HCT116 (cell line): Measurements from ENCODE around the gene HGS. TPM values are rescaled to one million over a fixed set of nuclear protein-coding genes. Genes with fewer than 3 reads are reported as not detected.

Experiments
- ATAC-seq: fragments of 200-7000 bp; cut with Tn5 transposase; 2 replicates; pipeline ENCODE4 v1.9.1; 2020; ENCODE audit warnings: mild to moderate bottlenecking, moderate library complexity
- BruUV-seq: library from RNA; stranded (reverse); fragments of 400-500 nt; replicated peaks from 2 replicates; lab custom pipeline; 2021; lab: Mats Ljungman, UMichigan
- CTCF ChIA-PET: fragments of 300-600 bp; sonication (Branson Sonifier 250); formaldehyde crosslinking; loops from one replicate; lab custom pipeline; 2021; ENCODE audit warnings: antibody characterized with exemption; lab: Charles Lee
- POLR2A ChIA-PET: fragments of 300-600, 350-600 bp; sonication (Branson Sonifier 250); formaldehyde crosslinking; loops from one replicate; lab custom pipeline; 2021; ENCODE audit warnings: antibody characterized with exemption; lab: Charles Lee
- RAD21 ChIA-PET, 2 experiments: fragments of 300-600 bp; sonication (Branson Sonifier 250); formaldehyde crosslinking; loops; one replicate each; lab custom pipeline; 2023; ENCODE audit warnings: low total read pairs in 2 of 2; ENCODE audit not compliant: uncharacterized antibody in 2 of 2, unreplicated experiment in 2 of 2, low non-redundant PET in 1 of 2; lab: Charles Lee
- DNase-seq: peaks from one replicate; pipeline ENCODE4 v3.0.0-alpha.2; 2010; ENCODE audit warnings: low read depth, low spot score
- H2AFZ ChIP-seq: fragments of 200-600 bp; shearing (Covaris generic), sonication (generic); 2 replicates; pipeline ENCODE4 v1.6.1; 2017; ENCODE audit warnings: low read depth, mixed run types, mixed read lengths, antibody characterized with exemption, low read length; ENCODE audit not compliant: poor library complexity, severe bottlenecking
- H3K27ac ChIP-seq: 2 replicates; pipeline ENCODE4 v1.5.1; 2012; ENCODE audit warnings: low read depth, low read length
- H3K27me3 ChIP-seq: fragments of 200-600 bp; sonication (generic); 2 replicates; pipeline ENCODE4 v1.6.1; 2016; ENCODE audit warnings: mixed run types, low read length, mixed read lengths; ENCODE audit not compliant: insufficient read depth
- H3K36me3 ChIP-seq, 2 experiments: fragments of 200-500 bp in 1 of 2; fragments of 200-600 bp in 1 of 2; sonication (Bioruptor generic) in 1 of 2; sonication (generic) in 1 of 2; 2 replicates each; pipeline versions ENCODE4 v1.5.1 to v1.6.1; 2014 to 2016; ENCODE audit warnings: low read length in 2 of 2, inconsistent platforms in 1 of 2, mixed read lengths in 1 of 2, mixed run types in 1 of 2; ENCODE audit not compliant: insufficient read depth in 2 of 2, control insufficient read depth in 1 of 2
- H3K4me1 ChIP-seq, 2 experiments: fragments of 200-600 bp in 1 of 2; sonication (generic) in 1 of 2; 2 replicates each; pipeline versions ENCODE4 v1.5.1 to v1.6.1; 2012 to 2017; ENCODE audit warnings: low read length in 2 of 2, inconsistent platforms in 1 of 2, mild to moderate bottlenecking in 1 of 2, mixed read lengths in 1 of 2, mixed run types in 1 of 2, moderate library complexity in 1 of 2; ENCODE audit not compliant: insufficient read depth in 2 of 2, control insufficient read depth in 1 of 2
- H3K4me2 ChIP-seq: fragments of 200-600 bp; sonication (generic); 2 replicates; pipeline ENCODE4 v1.6.1; 2017; ENCODE audit warnings: mixed run types, low read length, mixed read lengths
- H3K4me3 ChIP-seq, 2 experiments: fragments of 200-600 bp in 1 of 2; sonication (generic) in 1 of 2; replicated peaks in 1 of 2; 2 replicates each; pipeline ENCODE4 v1.5.1; 2011 to 2016; ENCODE audit warnings: low read length in 2 of 2, control low read depth in 1 of 2, low read depth in 1 of 2, mild to moderate bottlenecking in 1 of 2, mixed read lengths in 1 of 2, mixed run types in 1 of 2
- H3K79me2 ChIP-seq: fragments of 200-600 bp; sonication (generic); 2 replicates; pipeline ENCODE4 v1.6.1; 2017; ENCODE audit warnings: mild to moderate bottlenecking, mixed run types, low read length, moderate library complexity, mixed read lengths; ENCODE audit not compliant: insufficient read depth
- H3K9ac ChIP-seq: fragments of 200-600 bp; sonication (generic); 2 replicates; pipeline ENCODE4 v1.6.1; 2016; ENCODE audit warnings: low read length, mixed read lengths
- H3K9me2 ChIP-seq: fragments of 200-600 bp; sonication (generic), shearing (Covaris generic); 2 replicates; pipeline ENCODE4 v1.6.1; 2017; ENCODE audit warnings: mixed run types, mild to moderate bottlenecking, moderate library complexity; ENCODE audit not compliant: insufficient read depth
- H3K9me3 ChIP-seq, 2 experiments: fragments of 200-500 bp in 1 of 2; fragments of 200-600 bp in 1 of 2; sonication (Bioruptor generic) in 1 of 2; sonication (generic) in 1 of 2; 2 replicates each; pipeline ENCODE4 v1.6.1; 2014 to 2017; ENCODE audit warnings: low read length in 2 of 2, mixed read lengths in 2 of 2, inconsistent platforms in 1 of 2, low read depth in 1 of 2, mild to moderate bottlenecking in 1 of 2, mixed run types in 1 of 2, moderate library complexity in 1 of 2; ENCODE audit not compliant: control insufficient read depth in 1 of 2, insufficient read depth in 1 of 2
- H4K20me1 ChIP-seq: fragments of 200-600 bp; sonication (generic), shearing (Covaris generic); 2 replicates; pipeline ENCODE4 v1.6.1; 2017; ENCODE audit warnings: mixed run types, mild to moderate bottlenecking, moderate library complexity; ENCODE audit not compliant: insufficient read depth
- ATF3 ChIP-seq: IDR thresholded peaks from 2 replicates; pipeline ENCODE4 v1.6.1; 2012
- REST ChIP-seq: IDR thresholded peaks from 2 replicates; pipeline ENCODE4 v1.6.1; 2012; ENCODE audit warnings: low read depth
- intact Hi-C: fragments of 100-400 bp; cut with micrococcal nuclease; formaldehyde crosslinking; loops from 2 replicates; pipeline ENCODE4 v1.10.0; 2022
- total RNA-seq: library from RNA; stranded (reverse); gene quantifications from one replicate; pipeline ENCODE4 v1.2.1, GENCODE V29; 2021; ENCODE audit not compliant: unreplicated experiment
- TF ChIP-seq, protein P1 (sequence below), 3 experiments: fragments of 200-600 bp in 1 of 3; sonication (generic) in 1 of 3; IDR thresholded peaks in 2 of 3; conservative IDR thresholded peaks in 1 of 3; 2 replicates each; pipeline ENCODE4 v1.5.1; 2012 to 2017; ENCODE audit warnings: low read depth in 2 of 3, low read length in 2 of 3, antibody characterized with exemption in 1 of 3, borderline replicate concordance in 1 of 3, control low read depth in 1 of 3, mild to moderate bottlenecking in 1 of 3, mixed read lengths in 1 of 3, mixed run types in 1 of 3, moderate library complexity in 1 of 3; ENCODE audit not compliant: insufficient read depth in 1 of 3

The HGS gene
- total RNA-seq, 1 experiment from 2014 or later = 231 TPM

DNA sequence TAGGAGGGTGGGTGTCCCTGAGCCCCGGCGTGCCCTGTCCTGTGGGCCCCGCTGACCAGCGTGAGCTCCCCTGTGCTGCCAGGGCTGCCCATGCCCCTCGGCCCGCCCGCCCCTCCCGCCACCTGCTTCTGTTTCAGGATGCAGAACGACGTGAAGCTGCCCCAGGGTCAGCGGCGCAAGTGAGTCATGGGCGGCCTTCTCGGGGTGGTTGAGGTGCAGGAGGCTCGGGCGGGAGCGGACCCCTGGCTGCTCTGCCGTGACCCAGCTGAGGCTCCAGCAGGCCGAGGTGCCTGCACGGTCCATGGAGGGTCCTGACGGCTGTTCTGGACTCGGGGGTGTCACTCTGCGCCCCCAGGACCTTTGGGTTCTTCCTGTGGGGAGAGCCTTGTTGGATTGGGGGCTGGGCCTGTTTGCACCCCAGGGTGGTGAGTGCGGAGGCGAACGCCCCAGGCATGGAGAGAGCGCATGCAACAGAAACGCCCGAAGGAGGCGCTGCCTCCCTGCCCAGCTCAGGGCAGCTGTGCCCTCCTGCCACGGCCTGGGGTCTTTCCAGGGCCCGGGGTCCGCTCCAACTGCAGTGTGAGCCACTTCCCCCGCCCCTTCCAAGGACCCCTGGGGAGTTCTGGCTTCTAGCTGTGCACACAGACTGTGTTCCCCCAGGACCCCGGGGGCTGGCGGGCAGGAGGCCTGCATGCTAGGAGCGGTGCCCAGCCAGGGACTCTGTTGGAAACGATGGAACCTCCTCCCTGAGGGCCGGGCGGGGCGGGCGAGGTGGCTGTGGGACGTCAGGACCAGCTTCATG is 32.3 kb downstream of the HGS start:
- ATAC-seq = no peak
- H3K9ac ChIP-seq = no peak overlapping the region
- H3K4me1 ChIP-seq = peaks cover 19 to 27% of the 10 kb centered on the region in 2 experiments
- peaks cover 3 to 5% of the 10 kb centered on the region in 2 experiments; a peak in 3 of 4 replicates for H3K36me3 ChIP-seq
- intact Hi-C loops = no loop called here
- H3K27me3 ChIP-seq = no peaks in the 10 kb centered on the region
- DNase-seq = no peak
- BruUV-seq = no TSS peak
- no peaks in the 10 kb centered on the region for H3K9me3 ChIP-seq
- TF ChIP-seq ATF3 (no peak), REST (no peak)
- TF ChIP-seq, protein P1, sequence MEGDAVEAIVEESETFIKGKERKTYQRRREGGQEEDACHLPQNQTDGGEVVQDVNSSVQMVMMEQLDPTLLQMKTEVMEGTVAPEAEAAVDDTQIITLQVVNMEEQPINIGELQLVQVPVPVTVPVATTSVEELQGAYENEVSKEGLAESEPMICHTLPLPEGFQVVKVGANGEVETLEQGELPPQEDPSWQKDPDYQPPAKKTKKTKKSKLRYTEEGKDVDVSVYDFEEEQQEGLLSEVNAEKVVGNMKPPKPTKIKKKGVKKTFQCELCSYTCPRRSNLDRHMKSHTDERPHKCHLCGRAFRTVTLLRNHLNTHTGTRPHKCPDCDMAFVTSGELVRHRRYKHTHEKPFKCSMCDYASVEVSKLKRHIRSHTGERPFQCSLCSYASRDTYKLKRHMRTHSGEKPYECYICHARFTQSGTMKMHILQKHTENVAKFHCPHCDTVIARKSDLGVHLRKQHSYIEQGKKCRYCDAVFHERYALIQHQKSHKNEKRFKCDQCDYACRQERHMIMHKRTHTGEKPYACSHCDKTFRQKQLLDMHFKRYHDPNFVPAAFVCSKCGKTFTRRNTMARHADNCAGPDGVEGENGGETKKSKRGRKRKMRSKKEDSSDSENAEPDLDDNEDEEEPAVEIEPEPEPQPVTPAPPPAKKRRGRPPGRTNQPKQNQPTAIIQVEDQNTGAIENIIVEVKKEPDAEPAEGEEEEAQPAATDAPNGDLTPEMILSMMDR (IDR thresholded peaks at IDR 0.05 in 2 of 3, conservative IDR thresholded peaks at IDR 0.05 in 1 of 3; ENCODE audit: borderline replicate concordance in 1 of 3, insufficient read depth in 1 of 3, low read depth in 2 of 3, low read length in 2 of 3) = peak in 1 of 3 experiments; percentile 28; a peak in 2 of 6 replicates
- ChIA-PET POLR2A (interaction anchor here (0.6 kb wide), 1 partner anchor 140 kb away, joined by 3 read pairs; no protein-coding TSS in a partner anchor), RAD21 (no interaction called here), CTCF (no interaction called here)
- H3K4me3 ChIP-seq = no peak overlapping the region
- H3K27ac ChIP-seq = no peak overlapping the region
- peaks cover 34% of the 10 kb centered on the region for H3K79me2 ChIP-seq
- no peaks in the 10 kb centered on the region for H4K20me1 ChIP-seq
- H2AFZ ChIP-seq = no peak overlapping the region
- no peak overlapping the region for H3K4me2 ChIP-seq
- H3K9me2 ChIP-seq = no peaks in the 10 kb centered on the region
